Fibroblast of lung (primary cell): Measurements from ENCODE around the gene C2orf76. TPM values are rescaled to one million over a fixed set of nuclear protein-coding genes. Genes with fewer than 3 reads are reported as not detected.

Experiments used
- DNase-seq, 2 donors: peaks; one replicate each; pipeline versions ENCODE4 v3.0.0 to v3.0.0-alpha.2; 2010; ENCODE audit warnings: low read depth in 2 of 2
- H2AFZ ChIP-seq: 2 replicates; pipeline ENCODE4 v1.5.1; 2012; ENCODE audit warnings: low read length, control low read depth, inconsistent platforms
- H3K27ac ChIP-seq: 2 replicates; pipeline ENCODE4 v1.5.1; 2011; ENCODE audit warnings: low read length, control low read depth; ENCODE audit not compliant: insufficient read depth
- H3K27me3 ChIP-seq: 2 replicates; pipeline ENCODE4 v1.5.1; 2011; ENCODE audit warnings: mild to moderate bottlenecking, low read length; ENCODE audit not compliant: control insufficient read depth, insufficient read depth
- H3K36me3 ChIP-seq: 2 replicates; pipeline ENCODE4 v1.5.1; 2011; ENCODE audit warnings: low read length; ENCODE audit not compliant: control insufficient read depth, insufficient read depth
- H3K4me1 ChIP-seq: 2 replicates; pipeline ENCODE4 v1.5.1; 2011; ENCODE audit warnings: low read length; ENCODE audit not compliant: control insufficient read depth, insufficient read depth; ENCODE audit errors: extremely low read depth
- H3K4me2 ChIP-seq: 2 replicates; pipeline ENCODE4 v1.5.1; 2011; ENCODE audit warnings: low read length, control low read depth; ENCODE audit not compliant: insufficient read depth; ENCODE audit errors: extremely low read depth
- H3K4me3 ChIP-seq, 4 experiments: fragments of 200-600 bp in 1 of 4; sonication (generic) in 1 of 4; replicated peaks in 1 of 4; 2 replicates each; pipeline ENCODE4 v1.5.1; 2011 to 2016; ENCODE audit warnings: low read length in 4 of 4, low read depth in 3 of 4, mild to moderate bottlenecking in 3 of 4, control low read depth in 2 of 4, inconsistent platforms in 1 of 4, mixed read lengths in 1 of 4; ENCODE audit not compliant: insufficient read depth in 1 of 4; ENCODE audit errors: control extremely low read depth in 1 of 4
- H3K79me2 ChIP-seq: 2 replicates; pipeline ENCODE4 v1.5.1; 2012; ENCODE audit warnings: mild to moderate bottlenecking, low read length, inconsistent platforms; ENCODE audit not compliant: control insufficient read depth, insufficient read depth
- H3K9ac ChIP-seq: 2 replicates; pipeline ENCODE4 v1.5.1; 2011; ENCODE audit warnings: mild to moderate bottlenecking, low read length, control low read depth; ENCODE audit not compliant: insufficient read depth
- H3K9me3 ChIP-seq: 2 replicates; pipeline ENCODE4 v1.5.1; 2012; ENCODE audit warnings: low read depth, low read length; ENCODE audit not compliant: control insufficient read depth, insufficient read depth
- H4K20me1 ChIP-seq: 2 replicates; pipeline ENCODE4 v1.5.1; 2011; ENCODE audit warnings: low read length; ENCODE audit not compliant: control insufficient read depth, insufficient read depth; ENCODE audit errors: extremely low read depth
- CTCF ChIP-seq, 2 donors: IDR thresholded peaks in 1 of 2; conservative IDR thresholded peaks in 1 of 2; 1 replicate in 1 of 2; 2 replicates in 1 of 2; pipeline ENCODE4 v1.5.1; 2011 to 2012; ENCODE audit warnings: low read length in 2 of 2, control low read depth in 1 of 2, inconsistent platforms in 1 of 2, low read depth in 1 of 2, mild to moderate bottlenecking in 1 of 2
- EZH2 ChIP-seq: IDR thresholded peaks from 2 replicates; pipeline ENCODE4 v1.5.1; 2012; ENCODE audit warnings: low read length, control low read depth, mild to moderate bottlenecking; ENCODE audit errors: missing control alignments
- polyA plus RNA-seq, 2 donors: library from polyadenylated mRNA; depleted of rRNA in 1 of 2; stranded (reverse) in 1 of 2; unstranded in 1 of 2; fragments of >200 nt; gene quantifications; 2 replicates each; pipeline ENCODE4 v1.2.1, GENCODE V29; 2011 to 2012; ENCODE audit warnings: missing spikeins in 1 of 2
- total RNA-seq: library from RNA; depleted of rRNA; stranded (reverse); fragments of >200 nt; gene quantifications from 2 replicates; pipeline ENCODE4 v1.2.1, GENCODE V29; 2014

C2orf76 gene
- total and polyA plus RNA-seq, 2 donors (not counting 1 experiment from before 2014, with no cell fraction given), result 14.6 to 17.8 TPM

GRCh38 chr2:119384971-119385370 lies 18.3 kb upstream of the C2orf76 start:
- Histone ChIP-seq H3K4me1 (peaks cover 3% of the 10 kb centered on the region), H2AFZ (no peak overlapping the region), H3K79me2 (no peaks in the 10 kb centered on the region), H4K20me1 (no peaks in the 10 kb centered on the region), H3K9me3 (no peaks in the 10 kb centered on the region), H3K27ac (no peak overlapping the region), H3K36me3 (no peaks in the 10 kb centered on the region), H3K9ac (no peak overlapping the region), H3K4me2 (no peak overlapping the region), H3K4me3 (no peak overlapping the region), H3K27me3 (peaks cover 8% of the 10 kb centered on the region)
- TF ChIP-seq EZH2 (no peak), CTCF (conservative IDR thresholded peaks at IDR 0.05 in 1 of 2, IDR thresholded peaks at IDR 0.05 in 1 of 2; ENCODE audit: low read depth in 1 of 2, low read length in 2 of 2) (no peak)
- no peak for DNase-seq

- no peak for DNase-seq
Measured at GRCh38 chr2:119383410-119384140, 16.9 kb upstream of the C2orf76 start.

GRCh38 chr2:119378566-119378965 lies 11.9 kb upstream of the C2orf76 start:
- H3K4me3 ChIP-seq, result no peak overlapping the region
- H4K20me1 ChIP-seq, result no peaks in the 10 kb centered on the region
- no peak for DNase-seq
- H3K79me2 ChIP-seq, result no peaks in the 10 kb centered on the region
- H3K4me1 ChIP-seq, result no peaks in the 10 kb centered on the region
- H3K27ac ChIP-seq, result no peak overlapping the region
- peaks cover 4% of the 10 kb centered on the region for H3K27me3 ChIP-seq
- H2AFZ ChIP-seq, result no peak overlapping the region
- peaks cover under 1% of the 10 kb centered on the region for H3K36me3 ChIP-seq
- TF ChIP-seq CTCF (conservative IDR thresholded peaks at IDR 0.05 in 1 of 2, IDR thresholded peaks at IDR 0.05 in 1 of 2; ENCODE audit: low read depth in 1 of 2, low read length in 2 of 2), result no peak
- TF ChIP-seq EZH2, result no peak
- no peaks in the 10 kb centered on the region for H3K9me3 ChIP-seq
- no peak overlapping the region for H3K4me2 ChIP-seq
- H3K9ac ChIP-seq, result no peak overlapping the region

More at GRCh38 chr2:119383410-119384140, 16.9 kb upstream of the C2orf76 start:
- H4K20me1 ChIP-seq, result no peaks in the 10 kb centered on the region
- no peak overlapping the region for H2AFZ ChIP-seq
- H3K27me3 ChIP-seq, result peaks cover 8% of the 10 kb centered on the region
- TF ChIP-seq EZH2 (no peak), CTCF (conservative IDR thresholded peaks at IDR 0.05 in 1 of 2, IDR thresholded peaks at IDR 0.05 in 1 of 2; ENCODE audit: low read depth in 1 of 2, low read length in 2 of 2) (no peak)
- H3K4me1 ChIP-seq, result peaks cover 3% of the 10 kb centered on the region
- no peak overlapping the region for H3K4me2 ChIP-seq
- no peak overlapping the region for H3K27ac ChIP-seq
- H3K36me3 ChIP-seq, result no peaks in the 10 kb centered on the region
- no peak overlapping the region for H3K4me3 ChIP-seq
- H3K9me3 ChIP-seq, result no peaks in the 10 kb centered on the region
- no peak overlapping the region for H3K9ac ChIP-seq
- H3K79me2 ChIP-seq, result no peaks in the 10 kb centered on the region
